ENCODE measurements around the gene HPS1. TPM values are rescaled to one million over a fixed set of nuclear protein-coding genes. Genes with fewer than 3 reads are reported as not detected.

Gene HPS1
- total and polyA plus RNA-seq, 2 donors (not counting 3 experiments of a cell fraction or from before 2014, with no cell fraction given) = 60.7 to 67.5 TPM

GRCh38 chr10:98400482-98400881 is 46.3 kb downstream of the HPS1 start:
- no peak overlapping the region for H3K4me2 ChIP-seq (ENCODE audit: insufficient read depth, low read length)
- intact Hi-C loops (cut with micrococcal nuclease) (no loop called here), dilution Hi-C loops (cut with MboI; ENCODE audit: extremely low pct_ligation_motif_present, low sequenced_read_pairs) (no loop called here)
- ChIA-PET POLR2A (no interaction called here), CTCF (no interaction called here)
- no peaks in the 10 kb centered on the region for H3K36me3 ChIP-seq (ENCODE audit: control insufficient read depth in 2 of 2, extremely low read depth in 1 of 2, insufficient read depth in 2 of 2, low read length in 2 of 2)
- H3K79me2 ChIP-seq (ENCODE audit: control insufficient read depth, insufficient read depth, low read length) = no peaks in the 10 kb centered on the region
- DNase-seq (ENCODE audit: low read depth, low spot score) = no peak
- BruUV-seq (replicated peaks) = no TSS peak
- no peaks in the 10 kb centered on the region for H4K20me1 ChIP-seq (replicated peaks; ENCODE audit: control insufficient read depth, extremely low read depth, insufficient read depth, low read length)
- no peak overlapping the region for H2AFZ ChIP-seq (ENCODE audit: low read depth, low read length)
- no peaks in the 10 kb centered on the region for H3K27me3 ChIP-seq (ENCODE audit: control insufficient read depth in 2 of 2, insufficient read depth in 2 of 2, low read length in 2 of 2)
- no peaks in the 10 kb centered on the region for H3K4me1 ChIP-seq (ENCODE audit: control insufficient read depth, extremely low read depth, insufficient read depth, low read length)
- H3K9me3 ChIP-seq (replicated peaks; ENCODE audit: control insufficient read depth, insufficient read depth, low read length) = no peaks in the 10 kb centered on the region
- H3K9me1 ChIP-seq (replicated peaks; ENCODE audit: control insufficient read depth, extremely low read depth, insufficient read depth, low read length) = no peaks in the 10 kb centered on the region
- H3K27ac ChIP-seq (ENCODE audit: insufficient read depth, low read depth, low read length) = no peak overlapping the region
- no peak overlapping the region for H3K4me3 ChIP-seq (replicated peaks in 1 of 3; ENCODE audit: insufficient read depth in 1 of 3, low read depth in 1 of 3, low read length in 3 of 3)
- no peak overlapping the region for H3K9ac ChIP-seq (replicated peaks; ENCODE audit: extremely low read depth, insufficient read depth, low read length)
- FAIRE-seq = no peak
- TF ChIP-seq GATA2 (IDR thresholded peaks at IDR 0.05; ENCODE audit: insufficient read depth, insufficient read length, low read depth, low read length) (no peak), EZH2 (IDR thresholded peaks at IDR 0.05; ENCODE audit: borderline replicate concordance, low read depth, low read length, severe bottlenecking) (no peak)

- no TSS peak for BruUV-seq (replicated peaks)
- dilution Hi-C loops (cut with MboI; ENCODE audit: extremely low pct_ligation_motif_present, low sequenced_read_pairs) = no loop called here
These were observed 47.0 kb downstream of the HPS1 start for GRCh38 chr10:98399784-98400183.

More at GRCh38 chr10:98399784-98400183, 47.0 kb downstream of the HPS1 start:
- Histone ChIP-seq H3K4me2 (ENCODE audit: insufficient read depth, low read length) (no peak overlapping the region), H3K4me1 (ENCODE audit: control insufficient read depth, extremely low read depth, insufficient read depth, low read length) (no peaks in the 10 kb centered on the region), H3K9me1 (replicated peaks; ENCODE audit: control insufficient read depth, extremely low read depth, insufficient read depth, low read length) (no peaks in the 10 kb centered on the region), H3K4me3 (replicated peaks in 1 of 3; ENCODE audit: insufficient read depth in 1 of 3, low read depth in 1 of 3, low read length in 3 of 3) (no peak overlapping the region), H3K36me3 (ENCODE audit: control insufficient read depth in 2 of 2, extremely low read depth in 1 of 2, insufficient read depth in 2 of 2, low read length in 2 of 2) (no peaks in the 10 kb centered on the region), H3K27ac (ENCODE audit: insufficient read depth, low read depth, low read length) (no peak overlapping the region), H4K20me1 (replicated peaks; ENCODE audit: control insufficient read depth, extremely low read depth, insufficient read depth, low read length) (no peaks in the 10 kb centered on the region), H2AFZ (ENCODE audit: low read depth, low read length) (no peak overlapping the region), H3K79me2 (ENCODE audit: control insufficient read depth, insufficient read depth, low read length) (no peaks in the 10 kb centered on the region), H3K27me3 (ENCODE audit: control insufficient read depth in 2 of 2, insufficient read depth in 2 of 2, low read length in 2 of 2) (no peaks in the 10 kb centered on the region), H3K9ac (replicated peaks; ENCODE audit: extremely low read depth, insufficient read depth, low read length) (no peak overlapping the region), H3K9me3 (replicated peaks; ENCODE audit: control insufficient read depth, insufficient read depth, low read length) (no peaks in the 10 kb centered on the region)
- CTCF ChIA-PET = interaction anchor here (1.6 kb wide), 1 partner anchor 9 kb away, joined by 3 read pairs; no protein-coding TSS in a partner anchor
- FAIRE-seq (no peak), DNase-seq (ENCODE audit: low read depth, low spot score) (no peak)
- intact Hi-C loops (cut with micrococcal nuclease) = no loop called here
- POLR2A ChIA-PET = no interaction called here
- TF ChIP-seq GATA2 (IDR thresholded peaks at IDR 0.05; ENCODE audit: insufficient read depth, insufficient read length, low read depth, low read length) = no peak
- TF ChIP-seq MAX (IDR thresholded peaks at IDR 0.05; ENCODE audit: insufficient read depth, insufficient read length) = no peak
- no peak for TF ChIP-seq FOS (IDR thresholded peaks at IDR 0.05; ENCODE audit: borderline replicate concordance, insufficient read depth, low read length)
- TF ChIP-seq MYC (IDR thresholded peaks at IDR 0.05; ENCODE audit: low read depth, low read length) = no peak
- no peak for TF ChIP-seq CTCF (IDR thresholded peaks at IDR 0.05; ENCODE audit: extremely low read depth in 1 of 2, insufficient read depth in 1 of 2, low read depth in 1 of 2, low read length in 2 of 2)
- no peak for TF ChIP-seq EZH2 (IDR thresholded peaks at IDR 0.05; ENCODE audit: borderline replicate concordance, low read depth, low read length, severe bottlenecking)
- no peak for TF ChIP-seq POLR2A (IDR thresholded peaks at IDR 0.05; ENCODE audit: low read depth, low read length)
- no peak for TF ChIP-seq JUN (IDR thresholded peaks at IDR 0.05; ENCODE audit: borderline replicate concordance, insufficient read depth, insufficient read length, low read depth)
- TF ChIP-seq POLR2AphosphoS5 (IDR thresholded peaks at IDR 0.05; ENCODE audit: insufficient read depth, low read depth, low read length) = no peak

All from endothelial cell of umbilical vein (primary cell).